ENCODE results near the gene RELL2. TPM values are rescaled to one million over a fixed set of nuclear protein-coding genes. Genes with fewer than 3 reads are reported as not detected.

RELL2 gene
- total RNA-seq, 1 experiment from 2014 or later: 9.8 TPM

DNA sequence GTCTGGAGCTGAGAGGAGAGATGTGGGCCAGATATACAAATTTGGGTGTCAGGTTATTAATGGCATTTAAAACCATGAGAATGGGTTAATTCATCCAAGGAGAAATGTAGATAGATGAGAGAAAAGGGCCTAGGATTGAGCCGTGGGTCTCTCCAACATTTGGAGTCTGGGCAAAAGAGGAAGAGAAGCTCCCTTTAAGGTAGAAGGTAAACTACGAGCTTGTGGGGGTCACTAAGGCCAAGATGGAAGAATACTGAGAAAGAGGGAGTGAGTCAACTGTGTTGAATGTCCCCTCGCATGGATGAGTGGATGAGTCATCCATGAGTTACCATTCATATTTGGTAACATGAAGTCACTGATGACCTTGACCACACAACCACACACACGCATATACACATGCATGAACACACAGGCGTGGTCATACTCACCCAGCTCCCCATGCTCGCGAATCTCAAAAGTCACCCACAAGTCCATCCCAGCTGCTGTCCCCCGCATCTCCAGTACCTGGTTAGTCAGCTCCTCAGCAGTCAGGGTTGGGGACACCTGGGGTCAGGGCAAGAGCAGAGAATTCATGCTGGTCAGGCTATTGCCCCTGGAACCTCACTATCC, 21.2 kb downstream of the RELL2 start:
- TF ChIP-seq, protein P1, sequence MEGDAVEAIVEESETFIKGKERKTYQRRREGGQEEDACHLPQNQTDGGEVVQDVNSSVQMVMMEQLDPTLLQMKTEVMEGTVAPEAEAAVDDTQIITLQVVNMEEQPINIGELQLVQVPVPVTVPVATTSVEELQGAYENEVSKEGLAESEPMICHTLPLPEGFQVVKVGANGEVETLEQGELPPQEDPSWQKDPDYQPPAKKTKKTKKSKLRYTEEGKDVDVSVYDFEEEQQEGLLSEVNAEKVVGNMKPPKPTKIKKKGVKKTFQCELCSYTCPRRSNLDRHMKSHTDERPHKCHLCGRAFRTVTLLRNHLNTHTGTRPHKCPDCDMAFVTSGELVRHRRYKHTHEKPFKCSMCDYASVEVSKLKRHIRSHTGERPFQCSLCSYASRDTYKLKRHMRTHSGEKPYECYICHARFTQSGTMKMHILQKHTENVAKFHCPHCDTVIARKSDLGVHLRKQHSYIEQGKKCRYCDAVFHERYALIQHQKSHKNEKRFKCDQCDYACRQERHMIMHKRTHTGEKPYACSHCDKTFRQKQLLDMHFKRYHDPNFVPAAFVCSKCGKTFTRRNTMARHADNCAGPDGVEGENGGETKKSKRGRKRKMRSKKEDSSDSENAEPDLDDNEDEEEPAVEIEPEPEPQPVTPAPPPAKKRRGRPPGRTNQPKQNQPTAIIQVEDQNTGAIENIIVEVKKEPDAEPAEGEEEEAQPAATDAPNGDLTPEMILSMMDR (conservative IDR thresholded peaks at IDR 0.05): no peak
- peak overlapping the region in 1 of 3 experiments; percentile 14; a peak in 1 of 7 replicates for H3K27ac Mint-ChIP-seq
- Histone ChIP-seq H3K4ac (ENCODE audit: low read depth, low read length) (no peak overlapping the region), H4K20me1 (ENCODE audit: control insufficient read depth, insufficient read depth, insufficient read length) (no peaks in the 10 kb centered on the region), H3K9me3 (ENCODE audit: control insufficient read depth, low read depth, low read length) (no peaks in the 10 kb centered on the region), H3K4me2 (ENCODE audit: insufficient read depth, insufficient read length, low read length) (no peak overlapping the region), H3T11ph (ENCODE audit: low read length) (no peak overlapping the region), H3K23ac (ENCODE audit: insufficient read length, low read depth, low read length) (no peak overlapping the region), H2AFZ (ENCODE audit: low read length) (no peak overlapping the region), H2BK20ac (ENCODE audit: low read depth, low read length, poor library complexity, severe bottlenecking) (no peak overlapping the region), H3K14ac (ENCODE audit: insufficient read depth, low read length) (no peak overlapping the region), H4K91ac (ENCODE audit: insufficient read length, low read depth, low read length) (no peak overlapping the region), H3K56ac (ENCODE audit: insufficient read length, low read depth, low read length) (no peak overlapping the region), H3K79me1 (ENCODE audit: insufficient read depth, low read depth, low read length, poor library complexity, severe bottlenecking) (no peaks in the 10 kb centered on the region), H2BK12ac (ENCODE audit: insufficient read length, low read depth, low read length) (no peak overlapping the region), H4K5ac (ENCODE audit: insufficient read length, low read depth, low read length) (no peak overlapping the region), H3K23me2 (ENCODE audit: insufficient read length, low read depth, low read length, poor library complexity, severe bottlenecking) (no peaks in the 10 kb centered on the region), H4K8ac (replicated peaks; ENCODE audit: insufficient read length, low read depth, low read length) (no peak overlapping the region), H3K79me2 (ENCODE audit: insufficient read depth, low read length) (no peaks in the 10 kb centered on the region), H3K4me1 (ENCODE audit: insufficient read depth, low read length) (no peaks in the 10 kb centered on the region), H3K27ac (ENCODE audit: insufficient read length, low read depth, low read length) (no peak overlapping the region), H2AK5ac (ENCODE audit: insufficient read length, low read length) (no peak overlapping the region), H2BK5ac (ENCODE audit: insufficient read length, low read length) (no peak overlapping the region), H3K27me3 (ENCODE audit: insufficient read depth, low read length) (no peaks in the 10 kb centered on the region), H2BK120ac (ENCODE audit: low read depth, low read length, poor library complexity, severe bottlenecking) (no peak overlapping the region), H3K9ac (ENCODE audit: extremely low read depth, insufficient read length, low read length) (no peak overlapping the region), H2BK15ac (ENCODE audit: low read depth, low read length) (no peak overlapping the region), H3K18ac (ENCODE audit: insufficient read length, low read depth, low read length) (no peak overlapping the region)
- peaks cover 38 to 72% (median 48%) of the 10 kb centered on the region in 3 experiments for H3K36me3 Mint-ChIP-seq (ENCODE audit: insufficient read depth in 1 of 3, low read depth in 3 of 3)
- no peak overlapping the region for H3K4me3 Mint-ChIP-seq
- no peak for DNase-seq
- WGBS (ENCODE audit: extremely low coverage, insufficient read length, low lambda C conversion rate): no CpG with 5 or more reads among the region's 8 CpGs
- no peaks in the 10 kb centered on the region for H3K4me1 Mint-ChIP-seq
- H3K27me3 Mint-ChIP-seq (ENCODE audit: low read depth): no peaks in the 10 kb centered on the region
- no peaks in the 10 kb centered on the region; a peak in 1 of 5 replicates for H3K9me3 Mint-ChIP-seq
